Heart right ventricle (tissue), 16 donors: Measurements from ENCODE around the gene GARNL3. TPM values are rescaled to one million over a fixed set of nuclear protein-coding genes. Genes with fewer than 3 reads are reported as not detected.

Experiments
- ATAC-seq, 8 donors: fragments of 200-7000 bp; cut with Tn5 transposase; one replicate each; pipeline ENCODE4 v1.9.1; 2020; ENCODE audit warnings: mild to moderate bottlenecking in 8 of 8, moderate library complexity in 8 of 8, moderate number of reproducible peaks in 1 of 8
- DNase-seq, 2 donors: peaks; one replicate each; pipeline ENCODE4 v3.0.0-alpha.2; 2020
- H3K27ac ChIP-seq, 10 donors: fragments of 200-600 bp; sonication (generic) in 2 of 10; one replicate each; pipeline versions ENCODE4 v1.5.0 to v1.8.0; 2020 to 2022; ENCODE audit warnings: mild to moderate bottlenecking in 3 of 10
- H3K27me3 ChIP-seq, 7 donors: fragments of 200-600 bp; one replicate each; pipeline ENCODE4 v1.8.0; 2021 to 2022; ENCODE audit warnings: mild to moderate bottlenecking in 2 of 7
- H3K36me3 ChIP-seq, 9 donors: fragments of 200-600 bp; sonication (generic) in 1 of 9; one replicate each; pipeline versions ENCODE4 v1.5.0 to v1.8.0; 2020 to 2022; ENCODE audit warnings: mild to moderate bottlenecking in 2 of 9
- H3K4me1 ChIP-seq, 9 donors: fragments of 200-600 bp; sonication (generic) in 1 of 9; one replicate each; pipeline versions ENCODE4 v1.5.0 to v1.8.0; 2020 to 2022; ENCODE audit warnings: mild to moderate bottlenecking in 4 of 9
- H3K4me3 ChIP-seq, 10 donors: fragments of 200-600 bp; sonication (generic) in 2 of 10; one replicate each; pipeline versions ENCODE4 v1.5.0 to v1.8.0; 2020 to 2022; ENCODE audit warnings: mild to moderate bottlenecking in 7 of 10, moderate library complexity in 2 of 10
- H3K9me3 ChIP-seq, 11 donors: fragments of 200-600 bp in 10 of 11; sonication (generic) in 2 of 11; one replicate each; pipeline versions ENCODE4 v1.5.0 to v1.8.0; 2013 to 2022; ENCODE audit warnings: mild to moderate bottlenecking in 2 of 11, control low read depth in 1 of 11, moderate library complexity in 1 of 11
- WGBS, 2 donors: extraction: QIAGEN DNeasy Blood & Tissue Kit; methylation state at CpG; one replicate each; pipeline ENCODE4 v1.1.7; 2013; ENCODE audit warnings: inconsistent platforms in 1 of 2; 5-methylcytosine and 5-hydroxymethylcytosine counted together
- intact Hi-C, 10 donors: fragments of 100-400 bp; cut with DNase I; formaldehyde crosslinking; loops; one replicate each; pipeline versions ENCODE4 v1.11.1 to v1.14.2; 2022
- polyA plus RNA-seq, 2 donors: library from polyadenylated mRNA; stranded (reverse); fragments of 200-250 nt; gene quantifications; one replicate each; pipeline ENCODE4 v1.2.3, GENCODE V29; 2013
- total RNA-seq, 10 donors: library from RNA; stranded (reverse); fragmentation: NEBNext Ultra II Directional in 3 of 10; extraction: Animal tissue kit (Norgen Biotek cat#: 25700) in 3 of 10; gene quantifications; one replicate each; pipeline versions ENCODE4 v1.2.1 to v1.2.4, GENCODE V29; 2021 to 2023
- TF ChIP-seq, protein P1 (sequence below), 9 donors: fragments of 200-600 bp; sonication (generic) in 2 of 9; IDR thresholded peaks; one replicate each; pipeline versions ENCODE4 v1.5.0 to v1.8.0; 2021 to 2022; ENCODE audit warnings: antibody characterized with exemption in 9 of 9, mild to moderate bottlenecking in 5 of 9, moderate library complexity in 1 of 9
- donor health status: Arrhythmogenic right ventricular cardiomyopathy.
- donor health status: ischemic (EF 13 %, LVEDD 7.1; RV severe dilation, severe dysfunction).
- donor health status: healthy with polysubstance abuse.
- donor health status: DM: no; HTN: yes; CAD: no.
- donor health status: DM: no; HTN: no; CAD: no.
- donor health status: ischemic (EF 25% LVEDD 6.9; RV normal size, moderate dysfunction).
- donor health status: ischemic (EF 25% LVEDD 5.7; RV mildly dilated, moderate dysfunction).
- donor health status: healthy.
- donor health status: DM: yes; HTN: yes; CAD: no.
- donor health status: Ischemic cardiomyopathy.
- donor health status: ischemic (EF 35%, LVEDD 5.7; RV mildly dilated, moderate dysfunction).
- donor health status: nonischemic (EF 11% LVEDD 7.7; RV severe dilation, severe dysfunction).
- donor health status: DM: yes; HTN: yes; CAD: no.
- donor health status: PGD.
- donor health status: ischemic (EF 29% LVEDD 5.4; RV normal size, mild dysfunction).
- donor health status: nonischemic (EF 23%, LVEDD 6.1; RV moderate dilation, normal function).

The GARNL3 gene
- total and polyA plus RNA-seq, 12 donors, result 3.3 to 53.1 (median 28.3) TPM

DNA sequence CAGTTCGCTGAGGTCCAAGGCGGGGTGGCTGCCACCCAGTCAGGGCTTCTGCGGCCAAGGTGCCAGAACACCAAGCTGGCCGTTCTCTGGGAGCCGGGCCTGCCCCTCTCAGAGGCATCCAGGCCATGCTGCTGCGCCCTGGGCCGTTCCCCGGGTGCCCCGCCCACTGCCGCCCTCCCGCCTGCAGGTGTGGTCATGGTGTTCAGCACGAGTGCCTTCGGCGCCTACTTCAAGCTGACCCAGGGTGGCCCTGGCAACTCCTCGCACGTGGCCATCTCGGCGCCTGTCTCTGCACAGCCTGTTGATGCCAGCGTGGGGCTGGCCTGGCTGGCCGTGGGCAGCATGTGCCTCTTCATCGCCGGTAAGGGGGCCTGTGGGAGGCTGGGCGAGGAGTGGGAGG lies 140.1 kb downstream of the GARNL3 start:
- peaks cover 0 to 17% (median 14%) of the 10 kb centered on the region in 9 donors for H3K4me1 ChIP-seq
- no peak overlapping the region for H3K4me3 ChIP-seq
- peaks cover 0 to 63% (median 27%) of the 10 kb centered on the region in 9 donors for H3K36me3 ChIP-seq
- DNase-seq (no peak), ATAC-seq (peak in 1 of 8 donors; percentile 17)
- TF ChIP-seq, protein P1, sequence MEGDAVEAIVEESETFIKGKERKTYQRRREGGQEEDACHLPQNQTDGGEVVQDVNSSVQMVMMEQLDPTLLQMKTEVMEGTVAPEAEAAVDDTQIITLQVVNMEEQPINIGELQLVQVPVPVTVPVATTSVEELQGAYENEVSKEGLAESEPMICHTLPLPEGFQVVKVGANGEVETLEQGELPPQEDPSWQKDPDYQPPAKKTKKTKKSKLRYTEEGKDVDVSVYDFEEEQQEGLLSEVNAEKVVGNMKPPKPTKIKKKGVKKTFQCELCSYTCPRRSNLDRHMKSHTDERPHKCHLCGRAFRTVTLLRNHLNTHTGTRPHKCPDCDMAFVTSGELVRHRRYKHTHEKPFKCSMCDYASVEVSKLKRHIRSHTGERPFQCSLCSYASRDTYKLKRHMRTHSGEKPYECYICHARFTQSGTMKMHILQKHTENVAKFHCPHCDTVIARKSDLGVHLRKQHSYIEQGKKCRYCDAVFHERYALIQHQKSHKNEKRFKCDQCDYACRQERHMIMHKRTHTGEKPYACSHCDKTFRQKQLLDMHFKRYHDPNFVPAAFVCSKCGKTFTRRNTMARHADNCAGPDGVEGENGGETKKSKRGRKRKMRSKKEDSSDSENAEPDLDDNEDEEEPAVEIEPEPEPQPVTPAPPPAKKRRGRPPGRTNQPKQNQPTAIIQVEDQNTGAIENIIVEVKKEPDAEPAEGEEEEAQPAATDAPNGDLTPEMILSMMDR (IDR thresholded peaks at IDR 0.05), result no peak
- intact Hi-C loops, result no loop called here
- H3K27ac ChIP-seq, result no peak overlapping the region
- 93 to 94% methylated on average over 23 of the region's 23 CpGs for WGBS, 2 donors
- H3K27me3 ChIP-seq, result no peaks in the 10 kb centered on the region
- H3K9me3 ChIP-seq, result no peaks in the 10 kb centered on the region

DNA sequence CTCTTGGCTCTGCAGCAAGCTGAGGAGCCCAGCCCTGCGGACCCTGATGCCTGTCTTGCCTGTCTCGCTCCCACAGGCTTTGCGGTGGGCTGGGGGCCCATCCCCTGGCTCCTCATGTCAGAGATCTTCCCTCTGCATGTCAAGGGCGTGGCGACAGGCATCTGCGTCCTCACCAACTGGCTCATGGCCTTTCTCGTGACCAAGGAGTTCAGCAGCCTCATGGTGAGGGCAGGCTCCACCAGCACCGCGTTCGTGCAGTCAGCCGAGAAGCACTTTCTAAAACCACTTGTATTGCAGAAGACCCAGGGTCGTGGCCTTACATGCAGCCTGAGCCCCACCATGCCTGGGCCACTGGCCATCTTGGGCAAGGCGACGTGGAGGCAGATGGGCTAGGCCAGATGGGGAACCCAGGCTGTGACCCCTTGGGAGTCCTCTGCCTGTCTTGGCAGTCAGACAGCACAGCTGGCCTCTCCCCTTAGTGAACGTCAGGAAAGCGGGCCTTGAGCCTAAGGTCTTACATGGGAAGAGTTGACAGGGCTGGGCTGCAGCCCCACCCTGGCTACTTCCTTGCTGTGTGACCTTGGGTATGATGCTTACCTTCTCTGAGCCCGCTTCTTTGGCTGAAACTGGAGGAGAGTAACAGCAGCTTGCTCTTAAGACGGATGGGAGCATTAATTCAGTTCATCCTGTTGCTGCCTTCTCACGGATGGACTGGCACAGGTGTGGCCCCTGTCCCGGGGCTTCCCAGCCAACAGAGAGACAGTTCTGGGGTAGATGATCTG lies 141.0 kb downstream of the GARNL3 start:
- TF ChIP-seq, protein P1 (IDR thresholded peaks at IDR 0.05), result no peak
- ATAC-seq (peak in 1 of 8 donors; percentile 13), DNase-seq (no peak)
- Histone ChIP-seq H3K36me3 (peaks cover 0 to 55% (median 27%) of the 10 kb centered on the region in 9 donors), H3K4me1 (peaks cover 0 to 17% (median 14%) of the 10 kb centered on the region in 9 donors), H3K9me3 (no peaks in the 10 kb centered on the region), H3K27ac (no peak overlapping the region), H3K27me3 (no peaks in the 10 kb centered on the region), H3K4me3 (no peak overlapping the region)
- WGBS, 2 donors, result 88 to 90% methylated on average over 20 of the region's 20 CpGs
- intact Hi-C loops, result no loop called here

DNA sequence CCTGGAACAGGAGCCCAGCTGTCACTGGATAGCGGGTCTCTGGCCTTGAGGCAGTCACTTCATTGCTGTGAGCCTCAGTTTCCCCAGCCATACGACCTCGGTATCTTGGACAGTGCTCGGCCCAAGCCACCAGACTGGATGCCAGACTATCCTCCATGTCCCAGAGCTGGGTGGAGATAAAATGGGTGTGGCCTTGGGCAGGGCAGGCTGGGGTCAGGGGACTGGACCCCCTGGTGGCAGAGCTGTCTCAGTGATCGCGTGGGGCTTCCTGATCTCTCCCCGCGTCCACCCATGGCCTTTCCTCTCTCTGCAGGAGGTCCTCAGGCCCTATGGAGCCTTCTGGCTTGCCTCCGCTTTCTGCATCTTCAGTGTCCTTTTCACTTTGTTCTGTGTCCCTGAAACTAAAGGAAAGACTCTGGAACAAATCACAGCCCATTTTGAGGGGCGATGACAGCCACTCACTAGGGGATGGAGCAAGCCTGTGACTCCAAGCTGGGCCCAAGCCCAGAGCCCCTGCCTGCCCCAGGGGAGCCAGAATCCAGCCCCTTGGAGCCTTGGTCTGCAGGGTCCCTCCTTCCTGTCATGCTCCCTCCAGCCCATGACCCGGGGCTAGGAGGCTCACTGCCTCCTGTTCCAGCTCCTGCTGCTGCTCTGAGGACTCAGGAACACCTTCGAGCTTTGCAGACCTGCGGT lies 142.4 kb downstream of the GARNL3 start:
- Histone ChIP-seq H3K27me3 (no peaks in the 10 kb centered on the region), H3K27ac (peak overlapping the region in 6 of 10 donors; percentile 13 to 61 (median 24)), H3K36me3 (peaks cover 0 to 51% (median 27%) of the 10 kb centered on the region in 9 donors), H3K4me3 (no peak overlapping the region), H3K9me3 (no peaks in the 10 kb centered on the region), H3K4me1 (peaks cover 0 to 18% (median 15%) of the 10 kb centered on the region in 9 donors)
- DNase-seq (no peak), ATAC-seq (peak in 6 of 8 donors; percentile 23 to 50 (median 32))
- intact Hi-C loops, result no loop called here
- 39 to 50% methylated on average over 13 of the region's 13 CpGs for WGBS, 2 donors
- TF ChIP-seq, protein P1 (IDR thresholded peaks at IDR 0.05), result no peak

DNA sequence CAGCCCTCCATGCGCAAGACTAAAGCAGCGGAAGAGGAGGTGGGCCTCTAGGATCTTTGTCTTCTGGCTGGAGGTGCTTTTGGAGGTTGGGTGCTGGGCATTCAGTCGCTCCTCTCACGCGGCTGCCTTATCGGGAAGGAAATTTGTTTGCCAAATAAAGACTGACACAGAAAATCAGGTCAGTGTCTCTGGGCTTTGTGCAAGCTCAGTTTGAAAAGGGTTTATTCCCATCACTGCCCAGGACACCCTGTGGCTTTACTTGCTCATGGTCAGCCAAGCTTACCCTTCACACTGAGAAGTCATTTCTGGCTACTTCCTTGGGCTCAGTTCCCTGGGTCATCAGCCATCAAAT lies 142.9 kb downstream of the GARNL3 start:
- TF ChIP-seq, protein P1 (IDR thresholded peaks at IDR 0.05), result no peak
- ATAC-seq (peak in 1 of 8 donors; percentile 19), DNase-seq (no peak)
- no peak overlapping the region for H3K4me3 ChIP-seq
- 31 to 51% methylated on average over 6 of the region's 6 CpGs for WGBS, 2 donors
- H3K36me3 ChIP-seq, result peaks cover 0 to 46% (median 27%) of the 10 kb centered on the region in 9 donors
- no peaks in the 10 kb centered on the region for H3K27me3 ChIP-seq
- intact Hi-C loops, result no loop called here
- peak overlapping the region in 6 of 10 donors; percentile 13 to 61 (median 24) for H3K27ac ChIP-seq
- H3K4me1 ChIP-seq, result peaks cover 0 to 22% (median 15%) of the 10 kb centered on the region in 9 donors
- no peaks in the 10 kb centered on the region for H3K9me3 ChIP-seq
